Mesendoderm (in vitro differentiated cells): Measurements from ENCODE around the gene KCNJ6.

Experiments
- DNase-seq: peaks from one replicate; pipeline ENCODE4 v3.0.0; 2013
- H2AK5ac ChIP-seq: 2 replicates; pipeline ENCODE4 v1.6.1; 2013; ENCODE audit warnings: low read length, inconsistent platforms
- H2BK120ac ChIP-seq: 2 replicates; pipeline ENCODE4 v1.6.1; 2013; ENCODE audit warnings: low read depth, mild to moderate bottlenecking, low read length, moderate library complexity, mixed read lengths
- H2BK15ac ChIP-seq: replicated peaks from 2 replicates; pipeline ENCODE4 v1.6.1; 2013; ENCODE audit warnings: low read depth, mild to moderate bottlenecking, moderate library complexity
- H2BK5ac ChIP-seq: 2 replicates; pipeline ENCODE4 v1.6.1; 2013; ENCODE audit warnings: low read length, inconsistent platforms
- H3K18ac ChIP-seq: 2 replicates; pipeline ENCODE4 v1.6.1; 2013; ENCODE audit warnings: mild to moderate bottlenecking, low read length, mixed read lengths
- H3K23ac ChIP-seq: one replicate; pipeline ENCODE4 v1.6.1; 2013; ENCODE audit warnings: low read length
- H3K27ac ChIP-seq: 2 replicates; pipeline ENCODE4 v1.5.1; 2013; ENCODE audit warnings: low read depth, mild to moderate bottlenecking, inconsistent platforms, low read length, moderate library complexity
- H3K27me3 ChIP-seq: 2 replicates; pipeline ENCODE4 v1.6.1; 2013; ENCODE audit warnings: low read length, control low read depth, mild to moderate bottlenecking, inconsistent platforms; ENCODE audit not compliant: insufficient read depth, poor library complexity
- H3K36me3 ChIP-seq: 2 replicates; pipeline ENCODE4 v1.6.1; 2013; ENCODE audit warnings: low read length, inconsistent platforms; ENCODE audit not compliant: control insufficient read depth, insufficient read depth
- H3K4ac ChIP-seq: one replicate; pipeline ENCODE4 v1.6.1; 2013; ENCODE audit warnings: low read depth, mild to moderate bottlenecking, low read length, moderate library complexity
- H3K4me1 ChIP-seq: 2 replicates; pipeline ENCODE4 v1.6.1; 2013; ENCODE audit warnings: low read depth, low read length, inconsistent platforms; ENCODE audit not compliant: control insufficient read depth
- H3K4me2 ChIP-seq: 2 replicates; pipeline ENCODE4 v1.6.1; 2013; ENCODE audit warnings: low read length
- H3K4me3 ChIP-seq: 2 replicates; pipeline ENCODE4 v1.5.1; 2013; ENCODE audit warnings: mild to moderate bottlenecking, low read length
- H3K56ac ChIP-seq: one replicate; pipeline ENCODE4 v1.6.1; 2013; ENCODE audit warnings: low read length
- H3K79me1 ChIP-seq: 2 replicates; pipeline ENCODE4 v1.6.1; 2013; ENCODE audit warnings: low read length, inconsistent platforms
- H3K79me2 ChIP-seq: 2 replicates; pipeline ENCODE4 v1.6.1; 2013; ENCODE audit warnings: mild to moderate bottlenecking, low read length; ENCODE audit not compliant: control insufficient read depth, insufficient read depth
- H3K9ac ChIP-seq: 2 replicates; pipeline ENCODE4 v1.6.1; 2013; ENCODE audit warnings: low read length, inconsistent platforms
- H4K5ac ChIP-seq: one replicate; pipeline ENCODE4 v1.6.1; 2013; ENCODE audit warnings: low read length
- H4K8ac ChIP-seq: one replicate; pipeline ENCODE4 v1.6.1; 2013; ENCODE audit warnings: low read depth, mild to moderate bottlenecking, control low read depth, low read length, moderate library complexity
- WGBS: extraction: QIAGEN DNeasy Blood & Tissue Kit; methylation state at CpG from one replicate; pipeline ENCODE4 v1.1.7; 2013; ENCODE audit warnings: low lambda C conversion rate, missing lambda C conversion rate; ENCODE audit not compliant: insufficient coverage; ENCODE audit errors: extremely low coverage; 5-methylcytosine and 5-hydroxymethylcytosine counted together

KCNJ6 gene

GRCh38 chr21:37631319-37632117, 284.7 kb downstream of the KCNJ6 start:
- Histone ChIP-seq H3K56ac (peak overlapping the region; percentile 2), H2BK15ac (peak overlapping the region; percentile 74), H3K79me2 (no peaks in the 10 kb centered on the region), H4K8ac (peak overlapping the region; percentile 56), H3K27me3 (no peaks in the 10 kb centered on the region), H3K23ac (no peak overlapping the region), H3K18ac (peak overlapping the region; percentile 90), H3K36me3 (no peaks in the 10 kb centered on the region), H2BK5ac (no peak overlapping the region), H3K27ac (peak overlapping the region; percentile 0), H3K4me1 (no peaks in the 10 kb centered on the region), H4K5ac (no peak overlapping the region), H3K79me1 (no peaks in the 10 kb centered on the region), H3K9ac (peak overlapping the region; percentile 13), H3K4me3 (no peak overlapping the region), H2AK5ac (no peak overlapping the region), H2BK120ac (peak overlapping the region; percentile 10), H3K4me2 (no peak overlapping the region), H3K4ac (no peak overlapping the region)
- WGBS: no CpG with 5 or more reads among the region's 12 CpGs
- peak; percentile 66 for DNase-seq

- Histone ChIP-seq H3K4me1 (no peaks in the 10 kb centered on the region), H2BK120ac (no peak overlapping the region), H3K56ac (peak overlapping the region; percentile 35), H3K9ac (no peak overlapping the region), H2AK5ac (no peak overlapping the region), H3K4me3 (no peak overlapping the region), H3K79me1 (no peaks in the 10 kb centered on the region), H3K18ac (peak overlapping the region; percentile 90), H2BK15ac (peak overlapping the region; percentile 67), H3K23ac (no peak overlapping the region), H3K4me2 (no peak overlapping the region), H3K27ac (no peak overlapping the region), H2BK5ac (no peak overlapping the region), H4K8ac (no peak overlapping the region), H3K4ac (no peak overlapping the region), H3K27me3 (no peaks in the 10 kb centered on the region), H3K79me2 (no peaks in the 10 kb centered on the region), H4K5ac (no peak overlapping the region), H3K36me3 (no peaks in the 10 kb centered on the region)
- no CpG with 5 or more reads among the region's 2 CpGs for WGBS
- no peak for DNase-seq
These were observed 285.4 kb downstream of the KCNJ6 start for GRCh38 chr21:37630872-37631271.

- H3K23ac ChIP-seq: no peak overlapping the region
- peak overlapping the region; percentile 36 for H2BK15ac ChIP-seq
- H4K8ac ChIP-seq: no peak overlapping the region
- no peaks in the 10 kb centered on the region for H3K27me3 ChIP-seq
- H3K4ac ChIP-seq: no peak overlapping the region
- no peak overlapping the region for H2BK120ac ChIP-seq
- no peak overlapping the region for H4K5ac ChIP-seq
- no peaks in the 10 kb centered on the region for H3K4me1 ChIP-seq
- no peak overlapping the region for H3K9ac ChIP-seq
- H3K4me3 ChIP-seq: no peak overlapping the region
- H3K18ac ChIP-seq: no peak overlapping the region
- H2AK5ac ChIP-seq: no peak overlapping the region
- H3K36me3 ChIP-seq: no peaks in the 10 kb centered on the region
- no CpG with 5 or more reads among the region's 3 CpGs for WGBS
- H3K79me1 ChIP-seq: no peaks in the 10 kb centered on the region
- H3K4me2 ChIP-seq: no peak overlapping the region
- H2BK5ac ChIP-seq: no peak overlapping the region
- H3K27ac ChIP-seq: no peak overlapping the region
- H3K79me2 ChIP-seq: no peaks in the 10 kb centered on the region
- H3K56ac ChIP-seq: no peak overlapping the region
- DNase-seq: no peak
These were observed 287.9 kb downstream of the KCNJ6 start for GRCh38 chr21:37628362-37628761.

DNA sequence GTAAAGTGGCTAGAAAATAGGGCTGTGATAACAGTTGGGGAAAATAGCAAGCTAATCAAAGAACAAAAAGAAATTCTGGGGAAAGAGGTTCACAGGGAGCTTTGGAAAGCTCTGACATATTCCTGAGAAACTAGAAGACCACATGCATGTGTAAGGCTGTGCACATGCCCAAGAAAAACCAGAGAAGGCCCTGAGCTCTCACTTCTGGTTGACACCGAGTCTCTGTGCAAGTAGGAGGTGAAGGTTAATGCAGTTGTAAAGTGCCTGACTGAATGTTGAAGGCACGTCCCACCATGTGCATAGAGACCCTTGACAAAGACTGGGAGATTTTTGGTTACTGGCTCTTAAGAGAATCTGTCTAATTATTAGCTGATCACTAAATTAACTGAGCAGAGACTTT, 288.7 kb downstream of the KCNJ6 start:
- H3K4me3 ChIP-seq: no peak overlapping the region
- H3K4me2 ChIP-seq: no peak overlapping the region
- H3K36me3 ChIP-seq: no peaks in the 10 kb centered on the region
- no peak overlapping the region for H3K9ac ChIP-seq
- no peak for DNase-seq
- H3K79me1 ChIP-seq: no peaks in the 10 kb centered on the region
- H3K27me3 ChIP-seq: no peaks in the 10 kb centered on the region
- H3K4ac ChIP-seq: no peak overlapping the region
- no peak overlapping the region for H3K23ac ChIP-seq
- no peak overlapping the region for H4K8ac ChIP-seq
- no peak overlapping the region for H2BK120ac ChIP-seq
- H4K5ac ChIP-seq: no peak overlapping the region
- H3K4me1 ChIP-seq: no peaks in the 10 kb centered on the region
- no peak overlapping the region for H2AK5ac ChIP-seq
- H3K27ac ChIP-seq: no peak overlapping the region
- no peak overlapping the region for H2BK5ac ChIP-seq
- H3K79me2 ChIP-seq: no peaks in the 10 kb centered on the region
- no peak overlapping the region for H3K56ac ChIP-seq
- WGBS: no CpG with 5 or more reads among the region's 2 CpGs
- peak overlapping the region; percentile 59 for H2BK15ac ChIP-seq
- no peak overlapping the region for H3K18ac ChIP-seq

DNA sequence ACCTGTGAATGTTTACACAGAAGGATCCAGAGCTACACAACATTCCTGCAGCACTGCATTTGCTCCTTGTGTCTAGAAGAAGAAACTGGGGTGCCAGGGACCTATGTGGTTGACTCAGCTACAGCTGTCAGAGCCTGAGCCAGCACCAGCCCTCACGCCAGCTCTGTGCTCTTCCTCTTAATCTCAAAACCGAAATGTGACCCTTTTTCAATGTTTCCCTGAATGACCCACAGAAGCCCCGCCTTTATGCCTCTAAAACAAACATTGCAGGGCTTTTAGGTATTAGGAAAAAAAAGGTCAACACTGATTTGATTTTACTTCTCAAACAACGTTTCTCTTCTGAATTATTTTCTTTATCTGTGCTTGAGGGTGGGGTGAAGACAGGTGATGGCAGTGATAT, 289.2 kb downstream of the KCNJ6 start:
- Histone ChIP-seq H3K9ac (no peak overlapping the region), H2BK120ac (no peak overlapping the region), H3K4me2 (no peak overlapping the region), H3K27me3 (no peaks in the 10 kb centered on the region), H3K36me3 (no peaks in the 10 kb centered on the region), H2AK5ac (no peak overlapping the region), H4K5ac (no peak overlapping the region), H3K4me1 (no peaks in the 10 kb centered on the region), H3K79me1 (no peaks in the 10 kb centered on the region), H3K4me3 (no peak overlapping the region), H3K27ac (no peak overlapping the region), H2BK5ac (no peak overlapping the region), H2BK15ac (no peak overlapping the region), H3K18ac (peak overlapping the region; percentile 45), H3K56ac (no peak overlapping the region), H3K79me2 (no peaks in the 10 kb centered on the region), H3K23ac (no peak overlapping the region), H4K8ac (no peak overlapping the region), H3K4ac (no peak overlapping the region)
- WGBS: no CpG with 5 or more reads among the region's 4 CpGs
- no peak for DNase-seq

GRCh38 chr21:37626320-37626719, 289.9 kb downstream of the KCNJ6 start:
- no peak overlapping the region for H3K4ac ChIP-seq
- no peaks in the 10 kb centered on the region for H3K79me2 ChIP-seq
- no peak for DNase-seq
- H3K79me1 ChIP-seq: no peaks in the 10 kb centered on the region
- no peak overlapping the region for H4K8ac ChIP-seq
- H3K36me3 ChIP-seq: no peaks in the 10 kb centered on the region
- no peak overlapping the region for H2AK5ac ChIP-seq
- no peak overlapping the region for H3K23ac ChIP-seq
- no peaks in the 10 kb centered on the region for H3K27me3 ChIP-seq
- H2BK120ac ChIP-seq: no peak overlapping the region
- no CpG with 5 or more reads among the region's 6 CpGs for WGBS
- no peak overlapping the region for H3K18ac ChIP-seq
- no peak overlapping the region for H2BK15ac ChIP-seq
- no peak overlapping the region for H3K4me3 ChIP-seq
- no peaks in the 10 kb centered on the region for H3K4me1 ChIP-seq
- H2BK5ac ChIP-seq: no peak overlapping the region
- H3K9ac ChIP-seq: no peak overlapping the region
- no peak overlapping the region for H3K27ac ChIP-seq
- no peak overlapping the region for H3K4me2 ChIP-seq
- H3K56ac ChIP-seq: no peak overlapping the region
- no peak overlapping the region for H4K5ac ChIP-seq
